SK-N-SH treated with all-trans-retinoic acid at 6 μM for 48 hours (cell line): Measurements from ENCODE around the gene TSPAN14.

Experiments used
- ARNTL ChIP-seq: fragments of 450-650 bp; formaldehyde crosslinking; IDR thresholded peaks from 2 replicates; pipeline ENCODE4 v1.5.0; 2020; ENCODE audit warnings: low read depth, mild to moderate bottlenecking, moderate library complexity, borderline replicate concordance
- PATZ1 ChIP-seq: fragments of 250-450 bp; sonication (Bioruptor Pico); IDR thresholded peaks from 2 replicates; pipeline ENCODE4 v1.8.0; 2020; ENCODE audit warnings: mild to moderate bottlenecking, moderate library complexity, borderline replicate concordance
- RARB ChIP-seq: fragments of 250-450 bp; sonication (Bioruptor Pico); IDR thresholded peaks from 2 replicates; pipeline ENCODE4 v1.8.0; 2021; ENCODE audit warnings: mild to moderate bottlenecking, moderate library complexity
- SNAI2 ChIP-seq: fragments of 250-450 bp; sonication (Bioruptor Pico); IDR thresholded peaks from 2 replicates; pipeline ENCODE4 v1.5.0; 2020; ENCODE audit warnings: mild to moderate bottlenecking, moderate library complexity
- TOX ChIP-seq: fragments of 250-450 bp; sonication (Bioruptor Pico); IDR thresholded peaks from 2 replicates; pipeline ENCODE4 v1.8.0; 2021; ENCODE audit warnings: mild to moderate bottlenecking, moderate library complexity, borderline replicate concordance
- ZNF70 ChIP-seq: fragments of 450-650 bp; formaldehyde crosslinking; IDR thresholded peaks from 2 replicates; pipeline ENCODE4 v1.5.0; 2020; ENCODE audit warnings: mild to moderate bottlenecking, moderate library complexity
- ZNF8 ChIP-seq: fragments of 450-650 bp; formaldehyde crosslinking; IDR thresholded peaks from 2 replicates; pipeline ENCODE4 v1.5.0; 2020; ENCODE audit warnings: mild to moderate bottlenecking, moderate library complexity
- TF ChIP-seq, protein P1 (sequence below): fragments of 250-450 bp; sonication (Bioruptor Pico); IDR thresholded peaks from 2 replicates; pipeline ENCODE4 v1.5.1; 2021; ENCODE audit warnings: mild to moderate bottlenecking, moderate library complexity

DNA sequence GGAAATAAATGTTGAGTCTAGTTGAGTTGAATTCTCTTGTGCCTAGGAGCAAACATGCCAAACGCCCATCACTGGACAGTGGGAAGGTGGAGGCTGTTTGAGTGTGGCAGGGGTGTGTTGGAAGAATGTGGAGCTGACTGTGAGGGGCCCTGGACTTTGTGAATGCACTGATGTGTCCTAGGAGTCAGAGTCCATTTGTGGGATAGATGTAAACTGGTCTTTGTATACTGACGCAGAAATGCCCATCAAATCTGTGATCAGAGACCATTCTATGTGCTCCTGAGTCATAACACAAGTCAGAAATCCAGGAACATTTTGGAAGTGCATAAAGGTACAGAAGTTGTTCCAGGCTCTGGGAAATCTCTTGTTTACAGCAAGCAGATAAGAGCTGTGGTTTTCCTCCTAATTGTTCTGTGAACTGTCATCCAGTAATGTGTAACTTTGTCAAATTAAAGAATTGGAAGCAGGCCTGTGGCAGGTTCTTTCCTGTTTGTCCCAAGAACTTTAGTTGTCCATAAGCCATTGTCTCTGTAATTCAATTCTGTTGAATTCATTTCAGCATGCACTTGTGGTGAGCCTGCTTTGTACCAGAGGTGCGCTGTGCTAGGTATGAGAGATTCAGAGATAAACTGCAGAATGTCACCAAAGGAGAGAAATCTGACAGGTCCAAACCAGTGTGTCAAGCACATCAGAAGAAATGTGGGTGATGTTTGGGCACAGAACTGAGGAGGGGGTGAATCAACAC lies 38.2 kb upstream of the TSPAN14 start:
- TF ChIP-seq, protein P1, sequence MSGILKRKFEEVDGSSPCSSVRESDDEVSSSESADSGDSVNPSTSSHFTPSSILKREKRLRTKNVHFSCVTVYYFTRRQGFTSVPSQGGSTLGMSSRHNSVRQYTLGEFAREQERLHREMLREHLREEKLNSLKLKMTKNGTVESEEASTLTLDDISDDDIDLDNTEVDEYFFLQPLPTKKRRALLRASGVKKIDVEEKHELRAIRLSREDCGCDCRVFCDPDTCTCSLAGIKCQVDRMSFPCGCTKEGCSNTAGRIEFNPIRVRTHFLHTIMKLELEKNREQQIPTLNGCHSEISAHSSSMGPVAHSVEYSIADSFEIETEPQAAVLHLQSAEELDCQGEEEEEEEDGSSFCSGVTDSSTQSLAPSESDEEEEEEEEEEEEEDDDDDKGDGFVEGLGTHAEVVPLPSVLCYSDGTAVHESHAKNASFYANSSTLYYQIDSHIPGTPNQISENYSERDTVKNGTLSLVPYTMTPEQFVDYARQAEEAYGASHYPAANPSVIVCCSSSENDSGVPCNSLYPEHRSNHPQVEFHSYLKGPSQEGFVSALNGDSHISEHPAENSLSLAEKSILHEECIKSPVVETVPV (CRISPR knock-in tag) = no peak
- TF ChIP-seq ARNTL (CRISPR knock-in tag) (no peak), RARB (CRISPR knock-in tag) (no peak), ZNF8 (no peak), PATZ1 (CRISPR knock-in tag) (no peak), SNAI2 (CRISPR knock-in tag) (no peak), ZNF70 (CRISPR knock-in tag) (no peak), TOX (CRISPR knock-in tag) (no peak)
